Measurements from ENCODE around the gene MAB21L4.
"Not testable (repeated sequence)": the region's sequence is repeated elsewhere in the genome, so short reads cannot be mapped to it uniquely, and the experiment has no call there.

MAB21L4 gene

GRCh38 chr2:240856151-240856980 is 39.6 kb downstream of the MAB21L4 start:
- DNase-seq = no peak

DNA sequence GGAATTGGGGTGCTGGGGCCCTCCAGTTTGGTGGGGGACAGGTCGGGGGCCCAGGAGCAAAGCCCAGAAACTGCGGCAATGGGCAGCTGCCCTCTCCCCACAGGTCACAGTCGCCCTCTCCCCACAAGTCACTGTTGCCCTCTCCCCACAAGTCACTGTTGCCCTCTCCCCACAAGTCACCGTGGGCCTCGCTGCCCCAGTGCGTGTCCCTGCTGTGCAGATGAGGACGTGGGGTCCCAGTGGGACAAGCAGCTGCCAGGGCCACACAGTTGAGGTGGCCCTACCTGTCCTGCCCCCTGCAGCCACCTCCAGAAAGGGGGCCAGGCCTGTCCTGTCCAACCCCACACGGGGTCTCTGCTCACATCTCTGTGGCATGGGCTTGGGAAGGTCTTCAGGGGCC is 40.3 kb downstream of the MAB21L4 start:
- DNase-seq = no peak

DNA sequence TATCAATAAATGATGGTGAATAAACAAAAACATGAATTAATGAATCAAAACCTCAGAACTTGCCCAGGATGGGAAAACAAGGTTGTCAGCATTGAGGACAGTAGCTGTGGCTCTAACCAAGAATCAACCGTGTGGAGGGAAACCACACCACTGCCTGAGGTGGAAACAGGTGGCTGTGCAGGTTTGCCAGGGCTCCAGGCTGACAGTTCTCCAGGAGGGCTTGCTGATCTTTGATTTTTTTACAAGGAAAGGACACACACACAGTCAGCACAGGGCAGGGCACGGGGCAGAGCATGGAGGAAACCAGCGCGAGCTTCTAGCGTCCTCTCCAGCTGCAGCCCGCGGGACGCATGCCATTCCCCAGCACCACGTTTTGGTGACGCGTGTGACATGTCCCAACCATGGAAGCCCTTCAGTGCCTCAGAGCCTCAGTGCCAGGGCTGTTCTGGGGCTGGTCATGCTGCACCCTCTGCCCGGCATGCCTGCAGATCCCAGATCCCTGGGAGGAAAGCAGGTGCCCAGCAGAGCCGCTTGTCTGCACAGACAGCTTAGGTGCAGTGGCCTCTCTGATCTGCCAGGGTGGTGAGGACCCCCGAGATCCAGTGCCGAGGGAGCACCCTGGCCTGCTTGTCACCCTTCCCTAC is 43.2 kb downstream of the MAB21L4 start:
- DNase-seq = no peak

GRCh38 chr2:240851078-240851991 is 44.6 kb downstream of the MAB21L4 start:
- DNase-seq = peak; percentile 57

- DNase-seq = no peak
Observed at GRCh38 chr2:240850756-240851077, 45.2 kb downstream of the MAB21L4 start.

GRCh38 chr2:240850026-240850425 is 45.9 kb downstream of the MAB21L4 start:
- DNase-seq = no peak

GRCh38 chr2:240848900-240849680 is 46.9 kb downstream of the MAB21L4 start:
- DNase-seq = no peak

- no peak for DNase-seq
Observed at GRCh38 chr2:240847817-240848216, 48.1 kb downstream of the MAB21L4 start.

DNA sequence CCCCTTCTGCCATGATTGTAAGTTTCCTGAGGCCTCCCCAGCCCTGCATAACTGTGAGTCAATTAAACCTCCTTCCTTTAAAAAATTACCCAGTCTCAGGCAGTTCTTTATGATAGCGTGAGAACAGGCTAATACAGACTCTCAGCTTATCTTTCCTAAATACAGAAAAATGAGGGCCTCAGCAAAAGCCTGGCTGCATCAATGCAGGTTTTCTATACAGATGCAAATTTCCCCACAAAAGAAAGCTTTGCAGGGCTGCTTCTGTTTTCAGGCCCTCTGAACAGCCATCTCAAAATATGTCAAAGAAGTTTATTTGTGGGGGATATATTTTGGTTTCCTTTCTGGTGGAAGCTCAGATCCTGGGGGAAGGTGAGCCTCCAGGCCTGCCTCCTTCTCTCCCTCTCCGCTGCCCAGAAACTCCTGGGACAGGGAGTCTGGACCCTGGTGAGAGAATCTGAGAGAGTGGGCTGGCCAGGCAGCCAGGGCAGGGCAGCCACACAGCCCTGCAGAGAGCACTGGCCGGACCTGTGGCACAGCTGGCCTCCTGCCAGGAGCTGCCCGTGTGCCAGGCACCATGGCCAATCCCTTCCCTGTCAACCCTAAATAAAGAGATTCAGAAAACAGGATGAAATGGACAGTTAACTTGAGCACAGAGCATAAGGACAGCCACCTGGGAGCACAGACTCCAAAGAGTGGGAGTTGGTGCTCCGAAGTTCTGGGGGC is 48.9 kb downstream of the MAB21L4 start:
- DNase-seq = no peak

- not testable (repeated sequence) for DNase-seq
Observed at GRCh38 chr2:240846309-240846708, 49.6 kb downstream of the MAB21L4 start.

GRCh38 chr2:240840435-240841060 is 55.4 kb downstream of the MAB21L4 start:
- peak; percentile 61 for DNase-seq

GRCh38 chr2:240839152-240840143 is 56.5 kb downstream of the MAB21L4 start:
- no peak for DNase-seq

DNA sequence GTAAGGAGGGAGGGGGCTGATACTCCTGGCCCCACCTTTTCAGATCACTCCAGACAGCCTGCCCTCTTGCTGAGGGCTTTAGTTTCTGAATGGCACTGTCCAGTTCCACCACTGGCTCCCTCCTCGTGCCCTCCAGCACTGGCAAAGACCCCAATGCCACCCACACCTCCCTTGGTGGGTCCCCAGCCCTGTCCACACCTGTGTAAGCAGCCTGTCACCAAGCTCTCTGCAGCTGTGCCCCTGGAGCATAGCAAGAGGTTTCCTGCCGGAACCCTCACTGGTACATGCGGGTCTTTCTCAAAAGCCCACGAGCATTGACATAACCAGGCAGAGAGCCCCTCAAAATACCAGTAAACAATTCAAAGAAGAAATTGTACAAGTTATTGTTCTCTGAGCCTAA is 58.3 kb downstream of the MAB21L4 start:
- DNase-seq = no peak

DNA sequence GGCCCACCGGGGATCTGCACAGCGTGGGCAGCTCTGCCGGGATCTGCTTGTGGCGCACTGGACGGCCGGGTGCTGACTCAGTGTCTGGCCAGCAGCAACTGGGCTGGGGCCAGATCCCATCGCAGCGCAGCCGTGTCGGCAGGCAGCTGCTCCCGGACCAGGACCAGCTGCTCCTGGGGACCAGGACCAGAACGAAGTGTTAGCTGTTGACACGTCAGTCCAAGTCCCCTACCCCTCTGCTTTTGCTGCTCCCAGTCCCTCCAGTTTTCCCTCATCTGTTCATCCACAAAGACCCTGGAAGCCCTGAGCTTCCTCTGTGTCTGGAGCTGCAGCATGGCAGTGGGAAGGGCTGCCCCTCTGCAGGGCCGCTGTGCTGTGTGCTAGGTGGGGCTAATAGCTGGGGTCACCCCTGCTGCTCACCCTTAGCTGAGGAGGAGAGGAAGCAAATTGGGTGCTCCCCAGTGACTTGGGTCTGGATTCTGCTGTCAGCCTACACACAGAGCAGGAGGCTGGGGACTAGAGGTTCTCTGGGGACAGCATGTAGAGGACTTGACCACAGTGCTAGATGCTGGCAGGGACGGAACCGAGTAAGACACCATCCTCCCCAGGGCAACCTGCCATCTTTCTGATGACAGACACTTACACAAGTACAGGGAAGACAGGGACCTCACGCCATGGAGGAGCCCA is 59.0 kb downstream of the MAB21L4 start:
- peak; percentile 44 for DNase-seq
